Mesenchymal stem cell (in vitro differentiated cells and primary cell): ENCODE measurements around the gene ZNF385C.
"Not testable (repeated sequence)": the region's sequence is repeated elsewhere in the genome, so short reads cannot be mapped to it uniquely, and the experiment has no call there.

Experiments used
- DNase-seq: peaks from one replicate; pipeline ENCODE4 v3.0.0-alpha.2; 2013
- H2AFZ ChIP-seq: one replicate; pipeline ENCODE4 v1.6.1; 2013; ENCODE audit warnings: low read depth, mild to moderate bottlenecking, control low read depth, inconsistent platforms, low read length, moderate library complexity
- H2AK5ac ChIP-seq: 2 replicates; pipeline ENCODE4 v1.6.1; 2013; ENCODE audit warnings: low read length, moderate library complexity, mild to moderate bottlenecking, inconsistent platforms; ENCODE audit not compliant: severe bottlenecking
- H2BK120ac ChIP-seq: one replicate; pipeline ENCODE4 v1.6.1; 2013; ENCODE audit warnings: low read depth, mild to moderate bottlenecking, inconsistent platforms, low read length, moderate library complexity
- H2BK12ac ChIP-seq, 2 experiments: one replicate each; pipeline ENCODE4 v1.6.1; 2013; ENCODE audit warnings: inconsistent platforms in 2 of 2, low read length in 2 of 2, mild to moderate bottlenecking in 2 of 2, moderate library complexity in 2 of 2, control low read depth in 1 of 2
- H2BK15ac ChIP-seq: one replicate; pipeline ENCODE4 v1.6.1; 2013; ENCODE audit warnings: mild to moderate bottlenecking, low read depth, inconsistent platforms; ENCODE audit not compliant: poor library complexity, severe bottlenecking
- H2BK5ac ChIP-seq: 2 replicates; pipeline ENCODE4 v1.6.1; 2013; ENCODE audit warnings: low read depth, mild to moderate bottlenecking, low read length, control low read depth, inconsistent platforms; ENCODE audit not compliant: poor library complexity, severe bottlenecking
- H3K14ac ChIP-seq, 2 experiments: one replicate each; pipeline ENCODE4 v1.6.1; 2013; ENCODE audit warnings: inconsistent platforms in 2 of 2, low read length in 2 of 2, control low read depth in 1 of 2, mild to moderate bottlenecking in 1 of 2, moderate library complexity in 1 of 2
- H3K18ac ChIP-seq, 2 experiments: one replicate each; pipeline ENCODE4 v1.6.1; 2013; ENCODE audit warnings: inconsistent platforms in 2 of 2, low read length in 2 of 2, control low read depth in 1 of 2, low read depth in 1 of 2, mild to moderate bottlenecking in 1 of 2
- H3K23ac ChIP-seq, 2 experiments: one replicate each; pipeline ENCODE4 v1.6.1; 2013; ENCODE audit warnings: inconsistent platforms in 2 of 2, low read length in 2 of 2, mild to moderate bottlenecking in 2 of 2, moderate library complexity in 2 of 2, control low read depth in 1 of 2
- H3K27ac ChIP-seq: 2 replicates; pipeline ENCODE4 v1.5.1; 2013; ENCODE audit warnings: mild to moderate bottlenecking, moderate library complexity, low read length, control low read depth, inconsistent platforms; ENCODE audit not compliant: poor library complexity, severe bottlenecking
- H3K27me3 ChIP-seq, 2 experiments: 2 replicates each; pipeline versions ENCODE4 v1.6.1 to v1.7.0; 2013; ENCODE audit warnings: low read length in 2 of 2, mild to moderate bottlenecking in 2 of 2, moderate library complexity in 2 of 2, control low read depth in 1 of 2, inconsistent platforms in 1 of 2; ENCODE audit not compliant: control insufficient read depth in 1 of 2, insufficient read depth in 1 of 2
- H3K36me3 ChIP-seq, 2 experiments: 2 replicates each; pipeline versions ENCODE4 v1.6.1 to v1.7.0; 2013; ENCODE audit warnings: low read length in 2 of 2, control low read depth in 1 of 2, inconsistent platforms in 1 of 2, low read depth in 1 of 2, mild to moderate bottlenecking in 1 of 2; ENCODE audit not compliant: insufficient read depth in 2 of 2, control insufficient read depth in 1 of 2
- H3K4ac ChIP-seq, 2 experiments: one replicate each; pipeline ENCODE4 v1.6.1; 2013; ENCODE audit warnings: inconsistent platforms in 2 of 2, low read length in 2 of 2, mild to moderate bottlenecking in 2 of 2, moderate library complexity in 2 of 2, control low read depth in 1 of 2, low read depth in 1 of 2
- H3K4me1 ChIP-seq: 2 replicates; pipeline ENCODE4 v1.6.1; 2013; ENCODE audit warnings: low read depth, low read length, control low read depth; ENCODE audit not compliant: control insufficient read depth, insufficient read depth
- H3K4me2 ChIP-seq: 2 replicates; pipeline ENCODE4 v1.6.1; 2013; ENCODE audit warnings: low read length, mild to moderate bottlenecking, inconsistent platforms; ENCODE audit not compliant: poor library complexity, severe bottlenecking
- H3K4me3 ChIP-seq, 2 experiments: 2 replicates each; pipeline versions ENCODE4 v1.5.1 to v1.7.0; 2013; ENCODE audit warnings: low read length in 2 of 2, mild to moderate bottlenecking in 2 of 2, control low read depth in 1 of 2, low read depth in 1 of 2; ENCODE audit not compliant: insufficient read depth in 1 of 2
- H3K79me1 ChIP-seq: replicated peaks from 2 replicates; pipeline ENCODE4 v1.6.1; 2013; ENCODE audit warnings: mild to moderate bottlenecking, control low read depth, low read length, inconsistent platforms; ENCODE audit not compliant: poor library complexity, severe bottlenecking
- H3K9ac ChIP-seq: 2 replicates; pipeline ENCODE4 v1.7.0; 2013; ENCODE audit warnings: mild to moderate bottlenecking, low read length, moderate library complexity
- H3K9me3 ChIP-seq: 2 replicates; pipeline ENCODE4 v1.7.0; 2013; ENCODE audit warnings: mild to moderate bottlenecking, low read length; ENCODE audit not compliant: control insufficient read depth
- H4K8ac ChIP-seq: one replicate; pipeline ENCODE4 v1.6.1; 2013; ENCODE audit warnings: inconsistent platforms, mild to moderate bottlenecking, low read length, moderate library complexity
- H4K91ac ChIP-seq: one replicate; pipeline ENCODE4 v1.6.1; 2013; ENCODE audit warnings: mild to moderate bottlenecking, low read length, inconsistent platforms
- WGBS: methylation state at CpG from one replicate; pipeline ENCODE4 v1.1.7; 2013; ENCODE audit warnings: mixed read lengths; 5-methylcytosine and 5-hydroxymethylcytosine counted together

ZNF385C gene

GRCh38 chr17:42010898-42011516 lies 87.3 kb downstream of the ZNF385C start:
- Histone ChIP-seq H2BK12ac (no peak overlapping the region), H2BK15ac (no peak overlapping the region), H3K18ac (no peak overlapping the region), H4K91ac (no peak overlapping the region), H3K4ac (no peak overlapping the region), H4K8ac (no peak overlapping the region), H3K4me3 (no peak overlapping the region), H2AFZ (no peak overlapping the region), H3K14ac (no peak overlapping the region), H3K27me3 (no peaks in the 10 kb centered on the region), H3K9ac (no peak overlapping the region), H3K23ac (no peak overlapping the region), H2BK5ac (no peak overlapping the region), H3K27ac (no peak overlapping the region), H2BK120ac (no peak overlapping the region), H3K79me1 (peaks cover 1% of the 10 kb centered on the region), H3K4me1 (peaks cover 7% of the 10 kb centered on the region), H3K36me3 (peaks cover 6 to 13% of the 10 kb centered on the region in 2 experiments), H3K4me2 (no peak overlapping the region), H3K9me3 (no peaks in the 10 kb centered on the region), H2AK5ac (peak overlapping the region; percentile 89)
- 100% methylated on average over 1 of the region's 3 CpGs for WGBS
- DNase-seq, result peak; percentile 45

DNA sequence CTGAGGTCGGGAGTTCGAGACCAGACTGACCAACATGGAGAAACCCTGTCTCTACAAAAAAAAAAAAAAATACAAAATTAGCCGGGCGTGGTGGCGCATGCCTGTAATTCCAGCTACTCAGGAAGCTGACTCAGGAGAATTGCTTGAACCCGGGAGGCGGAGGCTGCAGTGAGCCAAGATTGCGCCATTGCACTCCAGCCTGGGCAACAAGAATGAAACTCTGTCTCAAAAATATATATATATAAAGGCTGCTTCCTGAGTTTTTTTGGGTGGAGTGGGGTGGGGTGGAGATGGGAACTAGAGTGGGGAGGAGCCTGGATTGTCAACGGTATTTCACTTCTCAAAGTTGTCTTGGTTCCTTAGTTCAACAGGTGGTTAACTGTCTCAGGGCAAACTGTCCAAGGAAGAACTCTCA lies 88.0 kb downstream of the ZNF385C start:
- not testable (repeated sequence) for H2BK12ac ChIP-seq, H3K79me1 ChIP-seq, H3K18ac ChIP-seq, H2AFZ ChIP-seq, H3K14ac ChIP-seq, H3K9ac ChIP-seq, H3K9me3 ChIP-seq, H2BK15ac ChIP-seq, H3K4me1 ChIP-seq, H4K8ac ChIP-seq, DNase-seq, H3K27me3 ChIP-seq, H4K91ac ChIP-seq, H2AK5ac ChIP-seq, H3K4me3 ChIP-seq, H3K4ac ChIP-seq, H3K4me2 ChIP-seq, H3K27ac ChIP-seq, H3K23ac ChIP-seq, H2BK120ac ChIP-seq, H2BK5ac ChIP-seq
- WGBS, result 31% methylated on average over 5 of the region's 9 CpGs
- peaks cover 6 to 13% of the 10 kb centered on the region in 2 experiments for H3K36me3 ChIP-seq

DNA sequence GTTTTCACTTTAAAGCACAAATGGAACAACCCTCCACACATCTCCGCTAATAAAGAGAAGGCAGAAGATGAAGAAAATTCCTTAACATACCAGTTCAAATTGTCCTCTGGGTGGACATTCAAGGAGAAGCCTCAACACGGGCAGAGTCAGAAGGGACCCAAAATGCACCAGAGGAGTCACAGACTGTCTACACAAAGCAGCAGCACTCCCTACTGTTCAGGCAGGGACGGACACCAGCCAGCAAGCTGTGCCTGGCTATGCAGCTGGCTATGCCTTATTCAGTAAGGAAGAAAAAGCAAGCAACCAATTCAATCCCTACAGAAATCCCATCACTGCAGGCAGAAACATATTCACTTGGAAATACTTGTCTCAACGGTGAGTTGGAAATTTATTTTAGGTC lies 89.1 kb downstream of the ZNF385C start:
- Histone ChIP-seq H3K27me3 (no peaks in the 10 kb centered on the region), H3K23ac (no peak overlapping the region), H2BK12ac (no peak overlapping the region), H2BK5ac (no peak overlapping the region), H3K4ac (no peak overlapping the region), H3K27ac (no peak overlapping the region), H4K91ac (peak overlapping the region; percentile 85), H2BK15ac (peak overlapping the region; percentile 23), H4K8ac (no peak overlapping the region), H3K36me3 (peaks cover 6 to 13% of the 10 kb centered on the region in 2 experiments), H3K14ac (no peak overlapping the region), H3K79me1 (peaks cover 2% of the 10 kb centered on the region), H2AK5ac (no peak overlapping the region), H3K9me3 (no peaks in the 10 kb centered on the region), H3K4me2 (no peak overlapping the region), H3K9ac (no peak overlapping the region), H2AFZ (no peak overlapping the region), H3K18ac (no peak overlapping the region), H2BK120ac (no peak overlapping the region), H3K4me1 (peaks cover 3% of the 10 kb centered on the region), H3K4me3 (no peak overlapping the region)
- 97% methylated on average over 3 of the region's 4 CpGs for WGBS
- no peak for DNase-seq

- Histone ChIP-seq H3K4ac (no peak overlapping the region), H3K23ac (no peak overlapping the region), H2AFZ (no peak overlapping the region), H3K36me3 (peaks cover 3 to 38% of the 10 kb centered on the region in 2 experiments), H3K9me3 (no peaks in the 10 kb centered on the region), H3K4me3 (no peak overlapping the region), H3K18ac (no peak overlapping the region), H3K79me1 (peaks cover 4% of the 10 kb centered on the region), H3K27me3 (no peaks in the 10 kb centered on the region), H3K27ac (no peak overlapping the region), H3K14ac (no peak overlapping the region), H3K4me1 (peaks cover 2% of the 10 kb centered on the region), H3K9ac (peak overlapping the region; percentile 23), H2BK120ac (no peak overlapping the region), H2BK12ac (no peak overlapping the region), H2BK5ac (no peak overlapping the region), H4K91ac (no peak overlapping the region), H2AK5ac (no peak overlapping the region), H3K4me2 (no peak overlapping the region), H2BK15ac (no peak overlapping the region), H4K8ac (no peak overlapping the region)
- DNase-seq, result no peak
- no CpG with 5 or more reads among the region's 1 CpG for WGBS
These were observed 93.1 kb downstream of the ZNF385C start for GRCh38 chr17:42005166-42005565.
